ENCODE data around the gene TLN1.

The TLN1 gene

GRCh38 chr9:35705372-35705771 lies 26.6 kb downstream of the TLN1 start:
- no peak for DNase-seq (ENCODE audit: low read depth)

- DNase-seq (ENCODE audit: low read depth) = no peak
Observed at GRCh38 chr9:35703906-35704672, 27.9 kb downstream of the TLN1 start.

GRCh38 chr9:35702696-35703095 lies 29.3 kb downstream of the TLN1 start:
- no peak for DNase-seq (ENCODE audit: low read depth)

DNA sequence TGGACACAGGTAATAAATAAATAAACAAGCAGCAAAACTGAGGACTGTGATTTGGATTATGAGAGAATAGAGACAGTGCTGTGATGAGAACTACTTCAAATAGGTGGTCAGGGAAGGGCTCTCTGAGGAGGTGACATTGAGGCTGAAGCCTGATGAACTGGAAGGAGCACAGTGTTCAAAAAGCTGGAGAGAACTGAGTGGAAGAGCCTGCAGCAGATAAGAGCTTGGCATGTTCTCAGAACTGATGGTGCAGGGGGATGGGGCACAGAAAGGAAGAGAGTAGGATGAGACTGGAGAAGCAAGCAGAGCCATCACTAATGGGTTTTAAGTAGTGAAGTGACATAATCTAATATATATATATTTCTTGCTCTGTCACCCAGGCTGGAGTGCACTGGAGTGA lies 31.1 kb downstream of the TLN1 start:
- no peak for DNase-seq (ENCODE audit: low read depth)

DNA sequence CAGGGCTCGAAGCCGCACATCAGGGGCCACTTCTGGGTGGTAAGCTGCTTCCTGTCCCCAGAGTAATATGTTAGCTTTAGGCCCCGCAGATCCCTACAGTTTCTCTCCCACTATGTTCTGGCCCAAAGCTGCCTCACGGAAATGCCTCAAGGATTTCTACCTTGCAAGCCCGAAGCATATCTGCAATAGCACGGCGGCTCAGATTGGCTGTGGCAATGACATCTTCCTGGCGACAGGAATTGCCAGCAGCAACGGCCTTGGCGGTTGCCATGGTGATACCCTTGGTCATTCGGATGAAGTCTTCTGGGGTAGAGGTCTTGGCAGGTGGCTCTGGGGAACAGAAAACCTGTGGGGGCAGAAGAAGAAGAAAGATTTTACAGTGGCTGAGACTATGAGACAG lies 32.0 kb downstream of the TLN1 start:
- DNase-seq (ENCODE audit: low read depth) = no peak

DNA sequence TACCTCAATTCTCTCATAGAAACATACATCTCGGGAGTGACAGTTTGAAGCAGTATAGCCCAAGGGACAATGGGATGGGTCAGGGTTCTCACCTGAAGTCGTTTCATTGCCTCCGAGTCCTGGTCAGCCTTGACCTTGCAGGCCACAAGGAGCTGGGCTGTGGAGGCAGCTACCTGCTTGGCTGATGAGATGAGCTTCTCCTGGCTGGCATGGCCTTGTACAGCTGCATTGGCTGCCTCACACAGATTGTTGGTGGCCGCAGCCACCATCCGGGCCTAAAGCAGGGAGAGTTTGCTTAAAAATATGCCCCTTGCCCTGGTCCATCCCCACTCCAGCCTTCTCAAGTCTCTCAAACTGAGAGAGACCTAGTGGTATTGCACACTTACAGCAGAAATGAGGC lies 33.8 kb downstream of the TLN1 start:
- no peak for DNase-seq (ENCODE audit: low read depth)

DNA sequence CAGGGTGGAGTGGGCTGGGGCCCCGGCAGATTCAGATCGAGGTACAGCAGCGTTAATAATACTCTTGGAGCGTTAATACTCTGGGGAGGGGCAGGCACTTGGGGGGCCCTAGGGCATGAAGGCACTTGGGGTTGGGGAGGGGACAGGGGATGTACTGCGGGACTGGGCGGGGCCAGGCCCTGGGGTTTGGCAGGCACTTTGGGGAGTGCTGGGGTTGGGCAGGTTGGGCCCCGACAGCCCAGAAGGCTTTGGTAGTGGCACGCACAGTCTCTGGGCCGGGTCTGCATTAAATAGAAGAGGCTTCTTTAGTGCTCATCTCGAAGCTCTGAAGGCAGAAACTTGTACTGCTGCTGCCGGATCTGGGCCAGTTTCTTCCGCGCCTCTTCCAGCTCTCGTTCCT lies 34.5 kb downstream of the TLN1 start:
- no peak for DNase-seq (ENCODE audit: low read depth)

DNA sequence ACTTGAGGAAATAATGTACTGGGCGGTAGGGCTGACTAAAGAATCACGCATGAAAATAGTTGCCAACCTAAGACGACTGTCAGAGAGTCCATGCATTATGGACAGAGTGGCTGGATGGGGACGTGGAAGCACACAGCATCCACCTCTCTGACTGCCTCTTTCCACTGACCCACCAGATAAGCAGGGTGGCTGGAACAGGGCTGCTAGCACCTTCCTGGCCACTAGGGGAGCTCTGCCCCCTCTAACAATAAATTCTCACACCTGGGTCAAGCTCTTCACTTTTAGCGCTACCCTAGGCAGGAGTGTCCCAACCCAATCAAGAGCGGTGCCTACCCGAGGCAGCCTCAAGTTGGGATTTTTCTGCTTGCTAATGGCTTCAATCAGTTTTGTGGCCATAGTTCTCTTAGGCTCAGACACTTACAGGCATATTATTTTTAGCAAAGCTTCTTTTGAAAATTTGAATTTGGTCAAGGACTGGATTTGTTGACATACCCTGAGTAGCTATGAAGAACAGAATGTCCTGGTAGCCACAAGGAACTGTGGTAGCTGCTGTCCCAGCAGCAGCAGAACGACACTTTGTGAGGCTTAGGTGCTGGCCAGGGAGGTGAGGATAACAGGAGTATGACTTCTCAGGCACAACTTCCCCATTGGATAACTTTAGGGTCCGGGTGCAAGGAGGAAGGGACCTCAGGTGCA lies 35.3 kb downstream of the TLN1 start:
- no peak for DNase-seq (ENCODE audit: low read depth)

GRCh38 chr9:35695943-35696401 lies 36.0 kb downstream of the TLN1 start:
- DNase-seq (ENCODE audit: low read depth) = no peak

GRCh38 chr9:35691757-35692301 lies 40.2 kb downstream of the TLN1 start:
- no peak for DNase-seq (ENCODE audit: low read depth)

GRCh38 chr9:35691334-35691650 lies 40.7 kb downstream of the TLN1 start:
- DNase-seq (ENCODE audit: low read depth) = no peak

DNA sequence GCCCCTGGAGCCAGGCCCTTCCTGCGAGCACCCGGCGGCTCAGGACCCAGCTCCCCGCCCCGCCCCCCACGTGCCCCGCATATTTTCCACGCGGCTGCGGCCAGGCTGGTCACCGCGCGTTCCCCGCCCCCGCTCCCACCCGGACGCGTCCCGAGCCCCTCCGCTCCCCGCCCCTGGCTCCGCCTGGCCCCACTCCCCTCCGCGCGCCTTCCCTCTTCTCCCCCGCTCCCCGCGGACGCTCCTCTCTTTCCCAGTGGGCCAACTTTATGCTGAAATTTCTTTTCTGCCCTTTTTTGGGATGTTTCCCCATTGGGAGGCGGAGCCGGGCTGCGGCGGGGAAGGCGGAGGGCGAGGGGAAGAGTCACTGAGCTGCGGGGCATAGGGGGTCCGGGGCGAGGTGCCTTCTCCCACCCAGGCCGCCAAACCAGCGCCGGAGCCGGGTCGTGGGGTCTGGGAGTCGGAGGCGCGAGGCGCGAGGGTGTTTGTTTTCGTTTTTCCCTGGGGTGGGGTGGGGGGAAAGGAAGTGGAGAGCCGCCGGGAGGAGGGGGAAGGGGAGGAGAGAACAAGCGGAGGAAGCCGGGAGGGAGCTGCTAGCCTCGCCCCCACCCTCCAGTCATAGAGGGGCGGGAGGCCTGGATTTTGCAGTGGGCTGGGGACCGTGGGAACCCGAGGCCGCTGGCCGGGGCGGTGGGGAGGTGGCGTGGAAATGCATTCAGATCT lies 41.2 kb downstream of the TLN1 start:
- DNase-seq (ENCODE audit: low read depth) = peak; percentile 54

- peak; percentile 22 for DNase-seq (ENCODE audit: low read depth)
Observed at GRCh38 chr9:35690294-35690613, 41.7 kb downstream of the TLN1 start.

GRCh38 chr9:35689542-35690293 lies 42.3 kb downstream of the TLN1 start, which contains the start of gene TPM2:
TSS of gene TPM2 (minus strand) at chr9:35689925. CDS start at chr9:35689817, 108 bp downstream.
- peak; percentile 36 for DNase-seq (ENCODE audit: low read depth)

GRCh38 chr9:35688558-35689541 lies 43.1 kb downstream of the TLN1 start:
- DNase-seq (ENCODE audit: low read depth) = peak; percentile 78

DNA sequence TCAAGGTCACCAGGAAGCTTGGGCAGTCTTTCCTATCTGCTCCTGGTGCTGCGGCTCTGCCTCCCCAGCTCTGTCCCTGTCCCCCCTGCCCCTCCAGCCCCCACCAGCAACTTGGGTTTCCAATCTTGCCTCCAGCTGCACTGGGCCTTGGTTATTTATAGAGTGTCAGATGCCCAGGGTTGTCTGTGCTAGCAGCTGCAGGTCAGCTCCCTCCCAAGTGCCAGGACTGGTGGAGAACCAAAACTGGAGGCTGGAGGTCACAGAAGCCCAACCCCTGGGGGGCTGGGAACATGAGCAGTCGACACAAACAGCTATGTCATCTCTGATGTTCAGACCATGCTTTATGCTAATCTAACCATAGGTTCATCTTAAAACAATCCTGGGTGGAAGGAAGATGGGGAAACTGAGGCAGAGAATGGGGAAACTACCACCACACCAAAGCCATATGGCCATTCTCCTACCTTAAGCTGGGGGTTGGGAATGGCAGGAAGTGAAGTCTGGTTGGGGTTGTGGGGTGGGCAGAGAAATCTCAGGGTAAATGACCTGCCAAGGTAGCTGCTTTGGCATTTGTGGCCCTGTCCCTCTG lies 43.9 kb downstream of the TLN1 start:
- no peak for DNase-seq (ENCODE audit: low read depth)

GRCh38 chr9:35687306-35687705 lies 44.7 kb downstream of the TLN1 start:
- no peak for DNase-seq (ENCODE audit: low read depth)

DNA sequence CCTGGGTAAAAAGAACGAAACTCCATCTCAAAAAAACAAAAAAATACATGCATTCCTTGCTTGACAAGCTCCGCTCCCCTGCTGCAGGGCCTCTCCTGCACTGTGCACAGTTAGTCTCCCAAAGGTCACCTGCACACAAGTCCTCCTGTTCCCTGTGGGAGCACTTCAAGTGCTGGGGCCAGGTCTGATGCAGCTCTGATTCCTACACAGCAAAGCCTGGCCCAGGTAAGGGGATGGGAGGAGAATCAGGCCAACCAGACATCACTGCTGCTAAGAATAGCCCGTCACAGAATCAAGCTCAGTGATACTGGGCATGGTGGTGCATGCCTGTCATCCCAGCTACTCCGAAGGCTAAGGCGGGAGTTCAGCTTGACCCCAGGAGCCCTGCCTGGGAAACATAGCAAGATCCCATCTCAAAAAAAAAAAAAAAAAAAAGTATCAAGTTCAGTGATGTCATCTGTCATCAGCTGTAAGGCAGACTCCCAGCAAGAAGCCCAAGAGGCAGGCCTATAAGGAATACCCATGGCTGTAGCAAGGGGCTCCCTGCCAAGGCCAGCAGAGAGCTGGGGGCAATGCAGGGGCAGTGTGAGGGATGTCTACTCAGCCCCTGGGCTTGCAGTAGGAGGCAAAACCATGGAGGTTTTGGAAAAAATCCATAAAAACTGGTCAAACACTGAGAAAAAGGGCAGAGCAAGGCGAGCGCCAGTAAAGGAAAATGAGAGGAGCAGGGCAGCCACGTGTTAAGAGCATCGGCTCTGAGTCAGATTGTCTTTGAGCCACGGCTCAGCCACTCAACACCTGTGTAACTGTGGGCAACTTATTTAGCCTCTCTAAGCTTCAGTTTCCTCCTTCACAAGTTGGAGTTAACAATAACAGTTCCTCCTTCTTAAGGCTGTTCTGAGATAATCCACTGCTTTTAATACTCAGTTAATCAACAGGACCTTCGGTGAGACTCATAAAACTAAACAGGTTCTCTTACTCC lies 45.5 kb downstream of the TLN1 start:
- peak; percentile 73 for DNase-seq (ENCODE audit: low read depth)

GRCh38 chr9:35685506-35685905 lies 46.5 kb downstream of the TLN1 start:
- DNase-seq (ENCODE audit: low read depth) = no peak
